M059J (cell line): ENCODE data around the gene CDH4. TPM values are rescaled to one million over a fixed set of nuclear protein-coding genes. Genes with fewer than 3 reads are reported as not detected.

Experiments used
- DNase-seq: peaks from one replicate; pipeline ENCODE4 v3.0.0-alpha.2; 2012; ENCODE audit warnings: low read depth
- total RNA-seq: library from RNA; depleted of rRNA; stranded (reverse); fragments of >200 nt; shearing (Covaris generic); gene quantifications from 2 replicates; pipeline ENCODE4 v1.2.3, GENCODE V29; 2014

CDH4 gene
- total RNA-seq, 1 experiment from 2014 or later, result 7.8 TPM

GRCh38 chr20:61817575-61817974 is 565.5 kb downstream of the CDH4 start:
- no peak for DNase-seq

- DNase-seq, result no peak
Observed at GRCh38 chr20:61818746-61819573, 566.9 kb downstream of the CDH4 start.

GRCh38 chr20:61819574-61819846 is 567.4 kb downstream of the CDH4 start:
- no peak for DNase-seq

DNA sequence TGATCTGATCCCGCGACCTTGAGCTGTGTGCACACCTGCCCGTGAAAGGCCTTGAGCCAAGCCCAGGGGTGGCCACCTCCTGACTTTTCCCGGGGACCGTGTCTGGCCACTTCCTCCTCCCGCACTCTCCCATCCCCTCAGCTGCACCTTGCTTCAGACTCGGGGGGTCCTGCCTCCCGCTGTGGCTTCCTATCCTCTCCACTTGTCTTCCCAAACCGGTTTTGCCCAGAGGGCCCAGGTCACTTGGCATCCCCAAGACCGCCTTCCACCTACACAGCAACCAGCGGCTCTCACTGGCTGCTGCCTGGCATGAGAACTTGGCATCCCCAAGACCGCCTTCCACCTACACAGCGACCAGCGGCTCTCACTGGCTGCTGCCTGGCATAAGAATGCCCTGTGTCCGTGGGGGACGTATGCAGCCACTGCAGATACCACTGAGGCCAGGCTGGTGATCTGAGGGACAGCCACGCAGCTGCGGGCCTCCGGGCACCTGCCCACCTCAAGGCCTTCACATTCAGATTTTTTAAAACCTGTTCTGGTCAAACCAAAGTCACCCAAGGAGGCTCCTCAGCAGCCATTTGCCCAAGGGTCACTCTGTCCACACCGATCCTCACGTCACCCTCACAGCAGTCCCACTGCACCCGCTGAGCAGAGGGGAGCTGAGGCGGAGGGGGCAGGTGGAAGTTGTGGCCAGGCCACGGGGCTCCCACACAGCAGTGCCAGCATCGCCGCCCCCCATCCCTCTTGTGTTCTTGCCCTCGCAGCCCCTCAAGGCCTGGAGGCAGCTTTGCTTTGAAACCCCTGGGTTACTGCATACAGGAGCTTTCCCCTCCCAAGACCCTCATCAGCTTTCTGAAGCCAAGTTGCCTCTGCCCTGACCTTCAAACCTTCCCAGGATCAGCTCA is 568.1 kb downstream of the CDH4 start:
- no peak for DNase-seq

- DNase-seq, result no peak
Observed at GRCh38 chr20:61821735-61822134, 569.7 kb downstream of the CDH4 start.

DNA sequence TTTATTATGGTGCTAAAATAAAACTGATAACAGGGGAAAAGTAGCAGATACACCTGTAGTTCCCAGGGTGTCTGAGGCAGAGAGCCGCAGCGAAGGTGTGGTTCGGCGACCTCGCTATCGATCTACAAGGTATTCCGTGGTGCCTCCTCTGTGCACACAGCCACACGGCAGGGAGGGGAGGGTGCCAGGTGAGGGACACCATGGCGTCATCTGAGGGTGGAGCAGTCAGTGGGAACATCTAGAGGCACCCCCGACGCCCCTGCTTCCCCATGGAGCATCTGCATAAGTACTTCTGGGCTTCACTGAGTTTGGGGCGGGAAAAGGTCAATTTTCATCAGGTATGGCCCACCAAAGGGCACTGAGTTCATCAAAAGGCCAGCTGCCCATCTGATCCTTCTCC is 570.3 kb downstream of the CDH4 start:
- DNase-seq, result no peak

DNA sequence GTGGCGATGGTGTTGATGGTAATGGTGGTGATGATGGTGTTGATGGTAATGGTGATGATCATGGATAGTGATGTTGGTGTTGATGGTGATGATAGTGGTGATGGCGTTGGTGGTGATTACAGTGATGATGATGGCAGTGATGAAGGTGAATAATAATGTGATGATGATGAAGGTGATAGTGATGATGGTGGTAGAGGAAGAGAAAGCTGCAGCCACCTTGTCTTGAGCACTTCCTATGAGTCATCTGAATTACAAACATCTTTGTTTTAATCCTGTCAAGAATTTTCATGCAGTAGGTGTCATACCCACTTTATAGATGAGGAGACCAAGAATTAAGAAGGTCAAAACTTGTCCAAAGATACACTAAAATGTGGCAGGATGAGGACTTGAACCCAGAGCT is 571.2 kb downstream of the CDH4 start:
- DNase-seq, result no peak

- no peak for DNase-seq
Observed at GRCh38 chr20:61828891-61829290, 576.8 kb downstream of the CDH4 start.

GRCh38 chr20:61829526-61829925 is 577.5 kb downstream of the CDH4 start:
- no peak for DNase-seq

- no peak for DNase-seq
Observed at GRCh38 chr20:61830241-61830930, 578.3 kb downstream of the CDH4 start.

GRCh38 chr20:61830991-61831390 is 578.9 kb downstream of the CDH4 start:
- no peak for DNase-seq

- DNase-seq, result no peak
Observed at GRCh38 chr20:61832181-61832580, 580.1 kb downstream of the CDH4 start.

DNA sequence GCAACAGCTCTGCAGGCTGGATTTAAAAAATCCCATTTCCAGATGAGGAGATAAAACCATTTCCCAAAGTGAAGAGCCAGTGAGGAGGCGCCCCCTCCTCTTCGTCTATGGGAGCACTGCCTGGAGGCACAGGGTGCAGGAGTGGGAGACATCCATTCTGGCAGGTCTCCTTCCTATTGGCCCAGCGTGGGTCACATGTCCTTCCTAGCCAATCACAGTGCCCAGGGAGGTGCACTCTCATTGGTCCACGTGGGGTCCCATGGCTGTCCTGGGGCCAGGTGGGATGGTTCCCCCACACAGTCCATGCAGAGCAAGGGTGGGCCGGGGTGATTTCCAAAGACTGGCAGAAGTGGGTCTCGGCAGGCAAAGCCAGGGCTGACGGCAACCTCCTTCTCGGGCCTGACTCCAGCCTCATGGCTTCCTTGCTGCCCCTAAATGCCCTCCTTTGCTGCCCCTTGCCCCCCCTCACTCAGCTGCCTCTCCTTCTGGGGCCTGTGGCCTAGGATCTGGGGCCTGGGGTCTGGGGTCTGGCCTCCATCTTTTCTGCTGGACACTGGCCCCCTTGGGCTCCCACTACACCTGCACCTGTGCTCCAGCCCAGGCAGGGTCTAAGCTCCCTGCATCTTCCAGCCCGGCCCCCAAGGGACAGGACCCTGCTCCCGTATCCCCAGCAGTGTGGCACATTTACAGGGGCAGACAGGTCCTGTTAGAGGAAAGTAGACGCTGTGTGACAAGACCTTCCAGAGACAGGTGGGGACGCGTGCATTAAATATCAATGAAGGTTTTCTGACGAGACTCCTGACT is 581.9 kb downstream of the CDH4 start:
- no peak for DNase-seq

- peak; percentile 56 for DNase-seq
Observed at GRCh38 chr20:61835301-61835700, 583.2 kb downstream of the CDH4 start.

DNA sequence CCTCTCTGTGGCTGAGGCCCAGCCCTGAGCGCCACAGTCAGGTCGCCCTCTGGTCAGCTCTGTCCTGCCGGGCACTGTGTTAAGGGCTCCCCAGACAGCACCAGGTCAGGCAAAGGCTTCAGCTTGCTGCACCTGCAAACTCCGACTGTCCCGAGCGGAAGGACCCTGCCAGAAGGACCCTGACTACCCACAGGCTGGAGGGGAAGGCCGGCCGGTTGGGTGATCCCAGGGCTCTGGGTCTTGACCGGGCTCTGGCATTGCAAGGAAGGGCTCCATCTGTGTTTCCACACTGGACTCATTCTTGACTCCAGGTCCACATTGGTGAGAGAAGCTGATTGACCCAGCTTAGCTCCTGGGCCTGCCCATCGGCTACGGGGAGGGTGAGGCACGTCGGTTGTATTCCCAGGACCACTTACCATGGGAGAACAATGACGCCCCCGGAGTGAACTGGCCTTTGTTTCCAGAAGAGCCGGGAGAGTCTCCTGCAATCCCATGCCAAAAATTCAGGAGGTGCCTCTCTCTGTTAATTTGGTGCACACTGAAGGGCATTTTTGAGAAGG is 583.8 kb downstream of the CDH4 start:
- DNase-seq, result no peak

DNA sequence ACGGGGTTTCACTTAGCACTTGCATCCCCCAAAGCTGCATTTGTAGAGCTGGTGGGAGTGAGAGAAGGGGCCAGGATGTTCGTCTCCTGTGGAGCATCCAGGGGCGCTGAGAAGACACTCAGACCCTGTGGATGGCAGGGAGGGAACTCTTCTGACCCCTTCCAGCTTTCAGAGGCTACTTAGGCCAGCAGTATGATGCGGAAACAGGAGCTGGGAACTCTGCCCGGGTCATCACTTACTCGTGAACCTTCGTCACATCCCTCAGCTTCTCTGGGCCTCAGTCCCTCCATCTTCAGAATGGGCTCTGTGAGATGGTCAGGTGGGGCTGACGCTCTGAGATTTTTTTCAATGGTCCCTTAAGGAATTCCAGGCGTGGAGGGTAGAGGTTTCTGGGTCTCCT is 585.1 kb downstream of the CDH4 start:
- DNase-seq, result no peak

- DNase-seq, result no peak
Observed at GRCh38 chr20:61839223-61839911, 587.3 kb downstream of the CDH4 start.

DNA sequence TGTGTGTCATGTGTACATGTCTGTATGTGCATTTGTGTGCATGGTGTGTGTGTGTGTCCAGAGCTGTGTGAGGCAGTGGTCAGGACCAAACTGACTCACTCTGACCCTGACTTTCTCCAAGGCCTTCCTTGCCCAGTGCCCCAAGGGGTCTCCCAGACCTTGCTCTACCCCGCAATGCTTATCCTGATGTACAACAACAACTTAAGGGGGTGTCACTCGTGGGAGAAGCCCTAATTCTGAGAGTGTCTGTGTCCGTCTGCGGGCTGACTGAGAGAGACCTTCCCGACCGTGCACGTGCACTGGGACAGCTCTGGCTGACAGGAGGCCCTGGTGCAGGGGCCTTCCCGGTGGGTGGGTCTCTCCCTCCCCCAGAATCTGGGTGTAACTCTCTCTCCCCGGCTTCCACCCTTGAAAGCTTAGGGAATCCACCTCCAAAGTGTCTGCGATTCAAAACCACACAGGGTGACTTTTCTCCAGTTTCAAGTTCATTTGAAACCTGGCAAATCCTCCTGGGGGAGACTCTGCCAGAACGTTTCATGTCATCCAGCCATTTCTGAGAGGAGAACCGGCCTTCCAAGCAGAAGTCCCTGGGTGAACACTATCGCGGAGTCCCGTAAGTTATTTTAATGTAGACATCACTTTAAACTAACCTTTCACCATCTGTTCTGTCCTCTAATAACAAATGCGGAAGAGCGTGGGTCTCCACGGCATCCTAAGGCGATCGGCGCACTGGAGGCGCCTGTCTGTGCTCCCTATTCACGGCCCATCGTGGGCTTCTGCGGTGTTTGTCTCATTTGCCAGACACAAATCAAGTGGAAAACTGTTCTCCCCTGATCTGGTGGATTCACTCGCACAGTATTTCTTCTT is 588.1 kb downstream of the CDH4 start:
- DNase-seq, result no peak

- DNase-seq, result no peak
Observed at GRCh38 chr20:61840779-61841455, 588.9 kb downstream of the CDH4 start.
